ENCODE results near the gene PTTG1.

PTTG1 gene

GRCh38 chr5:160456480-160457177, 35.0 kb downstream of the PTTG1 start:
- DNase-seq = no peak

DNA sequence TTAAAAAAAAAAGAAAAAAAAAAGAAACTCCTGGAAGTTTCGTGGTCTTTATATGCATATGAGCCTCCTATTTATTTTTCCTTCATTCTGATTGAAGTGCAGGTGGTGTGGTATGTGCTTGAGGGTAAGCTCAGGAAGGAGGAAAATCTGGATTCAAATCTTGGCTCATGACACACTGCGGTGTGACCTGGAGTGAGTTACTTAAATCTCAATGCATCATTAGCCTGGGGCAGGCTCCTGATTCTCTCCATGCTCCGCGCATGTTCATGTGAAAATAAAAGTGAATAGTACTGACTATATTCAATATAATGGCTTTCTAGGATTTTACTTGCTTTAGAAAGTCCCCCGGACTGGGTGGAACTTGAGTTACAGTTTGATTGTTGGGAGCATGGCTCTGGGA, 35.6 kb downstream of the PTTG1 start:
- DNase-seq = no peak

- DNase-seq = no peak
Measured at GRCh38 chr5:160458806-160459800, 37.4 kb downstream of the PTTG1 start.

DNA sequence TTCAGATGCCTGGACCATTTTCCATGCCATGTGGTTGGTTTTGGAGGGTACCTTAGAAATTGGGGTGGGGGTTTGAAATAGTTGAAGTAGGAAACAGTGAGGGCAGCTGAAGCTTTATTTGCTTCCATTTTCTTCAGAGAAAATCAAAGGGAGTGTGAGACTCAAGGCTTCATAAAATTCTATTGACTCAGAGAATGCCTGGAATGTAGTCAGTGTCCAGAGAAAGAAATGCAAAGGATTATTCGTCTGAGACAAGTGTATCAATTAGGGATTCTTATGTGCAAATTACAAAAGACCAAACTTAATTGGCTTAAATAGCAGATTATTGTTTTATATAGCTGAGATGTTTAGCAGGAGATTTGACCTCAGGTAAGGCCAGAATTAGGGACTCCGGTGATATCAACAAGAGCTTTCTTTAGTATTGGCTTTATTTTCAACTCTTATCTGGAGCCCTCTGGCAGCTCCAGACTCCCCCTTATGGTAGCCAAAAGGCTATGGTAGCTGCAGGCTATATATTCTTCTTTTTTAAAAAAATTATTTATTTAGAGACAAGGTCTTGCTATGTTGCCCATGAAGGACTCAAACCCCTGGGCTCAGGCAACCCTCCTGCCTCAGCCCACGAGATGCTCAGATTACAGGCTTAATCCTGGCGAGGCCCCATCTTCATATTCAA, 38.9 kb downstream of the PTTG1 start:
- DNase-seq = no peak

DNA sequence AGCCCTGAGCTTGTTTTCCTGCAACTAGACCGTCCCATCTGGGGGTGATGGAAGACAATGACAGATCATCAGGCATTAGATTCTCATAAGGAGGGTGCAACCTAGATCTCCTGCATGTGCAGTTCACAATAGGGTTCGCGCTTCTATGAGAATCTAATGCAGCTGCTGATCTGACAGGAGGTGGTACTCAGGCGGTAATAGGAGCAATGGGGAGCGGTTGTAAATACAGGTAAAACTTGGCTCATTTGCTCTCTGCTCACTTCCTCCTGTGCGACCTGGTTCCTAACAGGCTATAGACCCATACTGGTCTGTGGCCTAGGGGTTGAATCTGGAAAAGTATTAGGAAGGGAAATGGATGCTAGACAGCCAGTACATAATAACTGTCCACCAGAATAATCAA, 39.7 kb downstream of the PTTG1 start:
- no peak for DNase-seq

- DNase-seq = no peak
Measured at GRCh38 chr5:160462167-160462566, 40.5 kb downstream of the PTTG1 start.

DNA sequence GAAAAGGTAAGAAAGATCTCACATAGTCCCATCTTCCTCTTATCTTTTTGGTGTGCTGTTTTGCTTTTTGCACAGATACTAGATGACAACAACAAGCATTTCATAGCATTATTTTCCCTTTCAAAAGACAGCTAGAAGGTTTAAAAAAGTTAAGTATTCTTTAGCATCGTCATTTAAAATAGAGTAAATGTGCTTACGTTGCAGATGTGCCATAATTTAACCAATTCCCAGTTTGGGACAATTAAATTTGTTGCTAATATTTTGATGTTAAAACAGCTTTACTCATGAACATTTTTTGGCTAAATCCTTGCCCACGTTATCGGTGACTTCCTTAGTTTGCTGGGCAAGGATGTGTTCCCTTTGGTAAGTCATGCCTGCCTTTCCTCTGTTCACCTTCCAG, 41.6 kb downstream of the PTTG1 start:
- DNase-seq = no peak

GRCh38 chr5:160463740-160464465, 42.2 kb downstream of the PTTG1 start:
- DNase-seq = no peak

- DNase-seq = no peak
Measured at GRCh38 chr5:160464466-160464797, 42.8 kb downstream of the PTTG1 start.

- DNase-seq = no peak
Measured at GRCh38 chr5:160466116-160466515, 44.5 kb downstream of the PTTG1 start.

GRCh38 chr5:160466889-160467554, 45.4 kb downstream of the PTTG1 start:
- no peak for DNase-seq

DNA sequence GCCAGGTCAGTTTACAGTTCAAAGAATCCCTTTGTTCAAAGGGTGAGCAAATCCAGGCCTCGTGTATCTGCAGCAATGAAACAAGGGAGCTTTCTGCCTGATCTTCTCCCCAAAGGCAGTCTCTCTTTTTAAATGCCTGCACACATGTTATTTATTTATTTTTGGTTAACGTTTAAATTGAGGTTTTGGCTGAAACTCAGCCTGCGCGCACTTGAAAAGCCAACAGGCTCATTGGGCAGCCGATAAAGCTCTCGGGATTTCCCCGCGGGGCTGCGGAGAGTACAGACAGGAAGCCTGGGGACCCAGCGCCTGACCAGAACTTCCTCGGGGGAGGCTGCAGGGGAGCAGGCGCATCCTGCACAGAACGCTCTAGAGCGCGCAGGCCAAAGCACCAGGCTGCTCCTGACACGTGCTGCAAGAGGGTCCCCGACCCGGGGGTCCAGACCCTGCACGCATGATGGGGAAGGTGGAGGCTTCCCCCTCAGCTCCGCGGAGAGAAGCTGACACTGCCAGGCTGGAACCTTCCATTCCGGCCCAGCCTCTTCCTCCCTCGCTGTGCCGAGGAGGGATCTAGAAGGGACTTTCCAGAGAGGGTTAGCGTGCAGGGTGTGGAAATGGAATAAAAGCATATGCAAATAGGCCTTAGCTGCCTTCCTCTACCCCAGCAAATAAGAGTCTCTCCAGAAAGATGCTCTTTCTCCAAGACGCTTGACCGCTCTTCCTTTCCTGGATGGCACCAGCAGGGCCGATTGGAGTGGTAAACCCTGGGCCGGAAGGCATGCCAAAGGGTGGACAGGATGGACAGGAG, 46.1 kb downstream of the PTTG1 start:
- DNase-seq = peak; percentile 89

- no peak for DNase-seq
Measured at GRCh38 chr5:160468363-160468975, 46.8 kb downstream of the PTTG1 start.

DNA sequence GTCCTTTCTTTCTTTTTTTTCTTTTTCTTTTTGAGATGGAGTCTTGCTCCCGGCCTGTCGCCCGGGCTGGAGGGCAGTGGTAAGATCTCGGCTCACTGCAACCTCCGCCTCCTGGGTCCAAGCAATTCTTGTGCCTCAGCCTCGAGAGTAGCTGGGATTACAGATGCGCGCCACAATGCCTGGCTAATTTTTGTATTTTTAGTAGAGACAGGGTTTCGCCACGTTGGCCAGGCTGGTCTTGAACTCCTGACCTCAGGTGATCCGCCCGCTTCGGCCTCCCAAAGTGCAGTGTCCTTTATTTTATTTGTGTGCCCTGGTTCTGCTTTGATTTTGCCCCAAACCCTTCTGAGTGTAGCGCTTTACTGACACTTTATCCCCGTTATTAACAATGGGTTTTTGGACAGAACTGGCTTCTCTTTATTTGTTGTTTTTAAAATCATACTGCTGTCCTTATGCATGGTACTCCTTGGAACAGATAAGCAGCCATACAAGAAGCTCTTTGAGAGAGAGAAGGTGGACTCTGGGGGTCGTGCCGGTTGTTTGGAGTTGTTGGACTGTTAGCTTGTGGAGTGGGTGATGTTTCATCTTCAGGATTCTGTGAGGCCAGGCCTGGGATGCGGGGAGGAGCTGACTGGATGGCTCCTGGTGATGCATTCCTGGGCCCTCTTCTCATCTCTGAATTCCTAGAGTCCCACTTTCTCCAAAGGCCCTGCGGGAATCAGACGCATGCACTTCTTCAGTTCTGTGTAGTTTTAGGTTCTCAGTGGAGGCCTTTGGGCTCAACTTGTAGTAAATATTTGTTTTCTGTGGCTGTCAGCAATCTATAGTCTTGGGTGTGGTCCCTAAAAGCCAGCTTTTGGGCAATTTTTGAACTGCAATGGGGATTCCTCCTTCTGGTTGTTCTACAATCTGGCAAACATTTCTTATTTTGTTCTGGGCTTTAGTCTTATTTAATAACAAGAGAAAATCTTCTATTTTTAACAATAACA, 47.8 kb downstream of the PTTG1 start:
- no peak for DNase-seq

DNA sequence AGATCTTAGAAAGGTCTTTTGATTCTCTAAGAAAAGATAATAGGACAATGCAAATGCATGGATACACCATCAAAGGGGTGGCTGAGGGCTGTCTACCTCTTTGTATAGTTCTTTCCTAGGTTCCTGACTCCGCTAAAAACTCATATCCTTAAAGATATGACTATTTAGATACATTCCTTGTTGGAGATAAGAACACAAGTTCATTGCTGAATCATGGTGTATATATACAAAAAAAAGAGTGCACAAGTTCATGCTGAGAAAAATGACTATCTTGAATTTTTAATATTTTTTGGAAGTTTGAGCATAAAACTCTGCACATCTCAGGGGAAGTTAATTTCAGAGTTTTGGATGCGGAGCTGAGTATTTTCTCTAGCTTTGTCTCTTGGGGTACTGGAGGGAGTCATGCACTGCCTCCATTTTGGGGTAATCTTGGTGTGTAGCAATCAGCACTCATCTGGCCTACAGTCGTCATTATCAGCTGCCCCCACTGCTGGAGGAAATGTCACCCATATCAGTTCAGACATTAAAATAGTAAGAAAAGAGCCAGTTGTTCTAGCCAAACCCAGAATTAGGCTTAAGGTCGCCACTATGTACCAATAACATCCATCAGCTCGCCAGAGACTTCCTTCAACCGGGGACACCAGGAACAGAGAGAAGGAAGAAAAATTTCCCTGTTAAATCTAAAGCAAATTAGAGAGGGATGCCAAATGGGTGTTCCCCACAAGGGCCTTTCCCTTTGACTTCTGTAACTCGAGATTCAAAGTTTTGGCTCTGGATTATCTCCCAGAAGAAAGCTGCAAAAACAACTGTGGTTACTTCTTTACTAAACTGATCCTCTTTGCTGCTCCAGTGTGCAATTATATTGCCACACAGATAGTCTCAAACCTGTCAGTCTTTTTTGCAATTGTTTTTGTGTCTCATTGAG, 49.0 kb downstream of the PTTG1 start:
- DNase-seq = no peak

DNA sequence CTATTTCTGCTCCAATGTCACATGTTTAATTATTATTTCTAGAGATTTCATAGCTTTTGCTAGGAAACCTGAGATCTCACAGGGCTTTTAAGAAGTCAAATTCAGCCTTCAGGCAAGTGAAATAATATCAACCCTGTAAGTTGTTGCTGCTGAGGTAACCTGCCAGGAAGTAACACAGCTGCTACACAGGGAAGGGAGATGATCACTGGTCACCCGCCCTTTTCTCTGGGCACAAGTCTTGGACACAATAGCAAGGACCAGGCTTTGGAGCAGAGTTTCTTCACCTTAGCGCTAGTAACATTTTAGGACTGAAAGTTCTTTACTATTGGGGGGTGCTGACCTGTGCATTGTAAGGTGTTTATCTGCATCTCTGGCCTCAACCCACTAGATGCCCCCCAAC, 50.1 kb downstream of the PTTG1 start:
- DNase-seq = no peak

GRCh38 chr5:160472482-160472881, 50.8 kb downstream of the PTTG1 start:
- no peak for DNase-seq

DNA sequence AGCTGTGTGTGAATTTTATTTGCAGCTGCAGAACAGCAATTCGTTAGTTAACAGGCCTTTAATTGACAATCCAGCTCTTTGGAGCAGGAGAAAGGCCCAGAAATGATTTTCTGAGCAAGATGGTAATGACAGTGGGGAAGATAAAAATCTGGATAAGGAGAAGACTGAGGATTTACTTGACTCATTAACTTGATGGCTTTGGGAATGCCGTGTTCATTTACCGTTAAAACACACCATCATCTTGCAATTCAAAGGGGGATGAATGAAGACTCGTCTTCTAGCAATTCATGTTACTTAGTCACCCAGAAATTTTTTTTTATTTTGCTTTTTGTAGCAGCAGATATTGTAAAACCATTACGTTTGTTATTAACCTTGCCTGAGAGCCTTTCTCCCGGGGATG, 52.0 kb downstream of the PTTG1 start:
- no peak for DNase-seq

GRCh38 chr5:160474084-160474483, 52.4 kb downstream of the PTTG1 start:
- no peak for DNase-seq

All from activated T-cell treated with anti-CD3 and anti-CD28 coated beads, Interleukin-2, amount 50 U/mL, for 48 hours (primary cell).